ENCODE results near the gene SMARCAL1.

GRCh38 chr2:216389570-216389969 lies 22.7 kb upstream of the SMARCAL1 start:
- TF ChIP-seq CTCF (IDR thresholded peaks at IDR 0.05) (no peak), POLR2A (IDR thresholded peaks at IDR 0.05) (no peak)

Data from Peyer's patch (tissue), 4 donors.